ENCODE measurements around the gene PCDHA1.

- TF ChIP-seq CTCF (tag by site-specific recombination; IDR thresholded peaks at IDR 0.05) (no peak), PRDM10 (tag by site-specific recombination; IDR thresholded peaks at IDR 0.05) (no peak), TRIM28 (IDR thresholded peaks at IDR 0.05; ENCODE audit: borderline replicate concordance, low read length) (no peak), ZNF514 (tag by site-specific recombination; IDR thresholded peaks at IDR 0.05) (no peak), YY1 (tag by site-specific recombination; IDR thresholded peaks at IDR 0.05) (no peak), ZFP3 (tag by site-specific recombination; IDR thresholded peaks at IDR 0.05; ENCODE audit: low read depth) (no peak), ZNF354C (tag by site-specific recombination; IDR thresholded peaks at IDR 0.05; ENCODE audit: borderline replicate concordance, low read depth) (no peak), REST (tag by site-specific recombination; IDR thresholded peaks at IDR 0.05) (no peak), ZNF302 (tag by site-specific recombination; IDR thresholded peaks at IDR 0.05; ENCODE audit: low read depth) (no peak), SETDB1 (IDR thresholded peaks at IDR 0.05; ENCODE audit: insufficient read length, low read length) (no peak), FEZF1 (tag by site-specific recombination; IDR thresholded peaks at IDR 0.05) (no peak), KLF9 (tag by site-specific recombination; IDR thresholded peaks at IDR 0.05; ENCODE audit: low read depth) (no peak), ATF2 (tag by site-specific recombination; IDR thresholded peaks at IDR 0.05; ENCODE audit: low read depth) (no peak), ZBTB8A (tag by site-specific recombination; IDR thresholded peaks at IDR 0.05) (no peak)
Observed at GRCh38 chr5:140828362-140828737, 42.4 kb downstream of the PCDHA1 start.
